Prostate gland (tissue), 2 donors: ENCODE measurements around the gene EPS8.

ENCODE experiments used
- CTCF ChIP-seq, 4 experiments: fragments of 200-600 bp in 2 of 4; fragments of 450-650 bp in 2 of 4; sonication (generic) in 2 of 4; IDR thresholded peaks; 1 replicate in 3 of 4; 2 replicates in 1 of 4; pipeline ENCODE4 v1.5.1; 2016 to 2019; ENCODE audit warnings: antibody characterized with exemption in 4 of 4, mild to moderate bottlenecking in 2 of 4, moderate library complexity in 2 of 4
- POLR2A ChIP-seq: fragments of 450-650 bp; IDR thresholded peaks from one replicate; pipeline ENCODE4 v1.6.1; 2016; ENCODE audit warnings: antibody characterized with exemption, mild to moderate bottlenecking
- POLR2AphosphoS5 ChIP-seq: sonication (generic); formaldehyde crosslinking; IDR thresholded peaks from one replicate; pipeline ENCODE4 v1.6.1; 2017; ENCODE audit warnings: antibody characterized with exemption

- TF ChIP-seq CTCF (IDR thresholded peaks at IDR 0.05): no peak
- TF ChIP-seq POLR2A: no peak
- no peak for TF ChIP-seq POLR2AphosphoS5
Observed at GRCh38 chr12:15720295-15720694, 68.9 kb downstream of the EPS8 start.
